Measurements from ENCODE around the gene RAB3IL1.

The RAB3IL1 gene

GRCh38 chr11:61883947-61884346 lies 33.4 kb downstream of the RAB3IL1 start:
- TF ChIP-seq GATA3 (IDR thresholded peaks at IDR 0.05; ENCODE audit: low read depth, low read length), result no peak
- no peak for TF ChIP-seq GATA2 (IDR thresholded peaks at IDR 0.05; ENCODE audit: low read depth, low read length)

GRCh38 chr11:61883327-61883726 lies 34.0 kb downstream of the RAB3IL1 start:
- TF ChIP-seq GATA2 (IDR thresholded peaks at IDR 0.05; ENCODE audit: low read depth, low read length) (no peak), GATA3 (IDR thresholded peaks at IDR 0.05; ENCODE audit: low read depth, low read length) (no peak)

GRCh38 chr11:61882879-61883278 lies 34.5 kb downstream of the RAB3IL1 start:
- TF ChIP-seq GATA2 (IDR thresholded peaks at IDR 0.05; ENCODE audit: low read depth, low read length) (no peak), GATA3 (IDR thresholded peaks at IDR 0.05; ENCODE audit: low read depth, low read length) (no peak)

GRCh38 chr11:61881397-61881796 lies 36.0 kb downstream of the RAB3IL1 start:
- TF ChIP-seq GATA2 (IDR thresholded peaks at IDR 0.05; ENCODE audit: low read depth, low read length) (no peak), GATA3 (IDR thresholded peaks at IDR 0.05; ENCODE audit: low read depth, low read length) (no peak)

- TF ChIP-seq GATA3 (IDR thresholded peaks at IDR 0.05; ENCODE audit: low read depth, low read length), result no peak
- no peak for TF ChIP-seq GATA2 (IDR thresholded peaks at IDR 0.05; ENCODE audit: low read depth, low read length)
Observed at GRCh38 chr11:61880454-61880853, 36.9 kb downstream of the RAB3IL1 start.

GRCh38 chr11:61880031-61880430 lies 37.3 kb downstream of the RAB3IL1 start:
- TF ChIP-seq GATA3 (IDR thresholded peaks at IDR 0.05; ENCODE audit: low read depth, low read length), result no peak
- TF ChIP-seq GATA2 (IDR thresholded peaks at IDR 0.05; ENCODE audit: low read depth, low read length), result no peak

GRCh38 chr11:61879152-61879551 lies 38.2 kb downstream of the RAB3IL1 start:
- no peak for TF ChIP-seq GATA2 (IDR thresholded peaks at IDR 0.05; ENCODE audit: low read depth, low read length)
- no peak for TF ChIP-seq GATA3 (IDR thresholded peaks at IDR 0.05; ENCODE audit: low read depth, low read length)

- TF ChIP-seq GATA3 (IDR thresholded peaks at IDR 0.05; ENCODE audit: low read depth, low read length), result no peak
- no peak for TF ChIP-seq GATA2 (IDR thresholded peaks at IDR 0.05; ENCODE audit: low read depth, low read length)
Observed at GRCh38 chr11:61875698-61876097, 41.7 kb downstream of the RAB3IL1 start.

GRCh38 chr11:61874853-61875252 lies 42.5 kb downstream of the RAB3IL1 start:
- TF ChIP-seq GATA2 (IDR thresholded peaks at IDR 0.05; ENCODE audit: low read depth, low read length), result no peak
- no peak for TF ChIP-seq GATA3 (IDR thresholded peaks at IDR 0.05; ENCODE audit: low read depth, low read length)

GRCh38 chr11:61874377-61874809 lies 43.0 kb downstream of the RAB3IL1 start:
- no peak for TF ChIP-seq GATA3 (IDR thresholded peaks at IDR 0.05; ENCODE audit: low read depth, low read length)
- no peak for TF ChIP-seq GATA2 (IDR thresholded peaks at IDR 0.05; ENCODE audit: low read depth, low read length)

GRCh38 chr11:61873588-61874376 lies 43.6 kb downstream of the RAB3IL1 start:
- no peak for TF ChIP-seq GATA2 (IDR thresholded peaks at IDR 0.05; ENCODE audit: low read depth, low read length)
- no peak for TF ChIP-seq GATA3 (IDR thresholded peaks at IDR 0.05; ENCODE audit: low read depth, low read length)

GRCh38 chr11:61872935-61873565 lies 44.3 kb downstream of the RAB3IL1 start:
- TF ChIP-seq GATA3 (IDR thresholded peaks at IDR 0.05; ENCODE audit: low read depth, low read length) (no peak), GATA2 (IDR thresholded peaks at IDR 0.05; ENCODE audit: low read depth, low read length) (no peak)

- TF ChIP-seq GATA3 (IDR thresholded peaks at IDR 0.05; ENCODE audit: low read depth, low read length), result no peak
- TF ChIP-seq GATA2 (IDR thresholded peaks at IDR 0.05; ENCODE audit: low read depth, low read length), result no peak
Observed at GRCh38 chr11:61871158-61871597, 46.2 kb downstream of the RAB3IL1 start.

- TF ChIP-seq GATA3 (IDR thresholded peaks at IDR 0.05; ENCODE audit: low read depth, low read length) (no peak), GATA2 (IDR thresholded peaks at IDR 0.05; ENCODE audit: low read depth, low read length) (no peak)
Observed at GRCh38 chr11:61870541-61871031, 46.8 kb downstream of the RAB3IL1 start.
